Left cardiac atrium (tissue), 4 donors: ENCODE measurements around the gene IDUA. TPM values are rescaled to one million over a fixed set of nuclear protein-coding genes. Genes with fewer than 3 reads are reported as not detected.
"Not testable (repeated sequence)": the region's sequence is repeated elsewhere in the genome, so short reads cannot be mapped to it uniquely, and the experiment has no call there.

ENCODE experiments used
- ATAC-seq, 2 donors: fragments of 200-7000 bp; cut with Tn5 transposase; one replicate each; pipeline ENCODE4 v1.9.1; 2020; ENCODE audit warnings: mild to moderate bottlenecking in 2 of 2, moderate library complexity in 2 of 2
- DNase-seq: peaks from one replicate; pipeline ENCODE4 v3.0.0-alpha.2; 2020
- intact Hi-C, 2 donors: fragments of 100-400 bp; cut with DNase I; formaldehyde crosslinking; loops; one replicate each; pipeline versions ENCODE4 v1.14.1 to v1.15.1; 2022 to 2023
- total RNA-seq, 2 donors: library from RNA; stranded (reverse); fragmentation: NEBNext Ultra II Directional; extraction: Animal tissue kit (Norgen Biotek cat#: 25700); gene quantifications; one replicate each; pipeline ENCODE4 v1.2.1, GENCODE V29; 2021
- donor health status: DM: no; HTN: yes; CAD: no.
- donor health status: DM: no; HTN: yes; CAD: no; lungs with severe emphysema.
- donor health status: DM: yes; HTN: yes; CAD: no.
- donor health status: Dilated cardiomyopathy.

IDUA gene
- total RNA-seq, 2 donors from 2014 or later, result 15.4 to 18.7 TPM

DNA sequence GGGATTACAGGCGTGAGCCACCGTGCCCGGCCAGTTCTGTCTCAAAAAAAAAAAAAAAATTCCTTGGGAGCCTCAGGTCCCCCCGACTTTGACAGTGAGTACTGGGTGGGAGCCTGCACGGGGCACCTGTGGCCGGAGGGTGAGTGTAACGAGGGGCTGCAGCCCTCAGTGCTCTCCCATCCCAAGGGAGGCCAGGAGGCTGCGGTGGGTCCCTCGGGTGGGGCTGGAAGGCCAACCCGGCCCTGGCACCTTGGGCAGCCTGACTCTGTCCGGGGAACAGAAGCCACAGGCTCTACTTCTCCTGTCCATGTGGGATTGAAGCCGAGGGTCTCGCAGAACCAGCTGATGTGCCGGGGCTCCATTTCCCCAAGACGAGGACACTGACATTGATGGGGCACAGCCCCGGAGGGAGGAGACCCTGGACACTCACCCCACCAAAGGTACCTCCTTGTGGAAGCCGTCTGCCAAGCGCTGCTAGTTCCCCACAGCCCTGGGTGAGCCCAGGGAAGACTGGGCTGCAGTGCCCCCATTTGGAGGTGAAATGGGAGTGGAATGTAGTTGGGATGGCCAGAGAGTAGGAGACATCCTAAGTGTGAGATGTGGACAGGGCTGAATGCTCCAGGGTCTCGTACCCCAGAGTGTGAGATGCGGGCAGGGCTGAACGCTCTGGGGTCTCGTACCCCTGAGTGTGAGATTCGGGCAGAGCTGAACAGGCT, 8.6 kb downstream of the IDUA start:
- DNase-seq, result no peak
- intact Hi-C loops, result no loop called here
- ATAC-seq, result no peak

DNA sequence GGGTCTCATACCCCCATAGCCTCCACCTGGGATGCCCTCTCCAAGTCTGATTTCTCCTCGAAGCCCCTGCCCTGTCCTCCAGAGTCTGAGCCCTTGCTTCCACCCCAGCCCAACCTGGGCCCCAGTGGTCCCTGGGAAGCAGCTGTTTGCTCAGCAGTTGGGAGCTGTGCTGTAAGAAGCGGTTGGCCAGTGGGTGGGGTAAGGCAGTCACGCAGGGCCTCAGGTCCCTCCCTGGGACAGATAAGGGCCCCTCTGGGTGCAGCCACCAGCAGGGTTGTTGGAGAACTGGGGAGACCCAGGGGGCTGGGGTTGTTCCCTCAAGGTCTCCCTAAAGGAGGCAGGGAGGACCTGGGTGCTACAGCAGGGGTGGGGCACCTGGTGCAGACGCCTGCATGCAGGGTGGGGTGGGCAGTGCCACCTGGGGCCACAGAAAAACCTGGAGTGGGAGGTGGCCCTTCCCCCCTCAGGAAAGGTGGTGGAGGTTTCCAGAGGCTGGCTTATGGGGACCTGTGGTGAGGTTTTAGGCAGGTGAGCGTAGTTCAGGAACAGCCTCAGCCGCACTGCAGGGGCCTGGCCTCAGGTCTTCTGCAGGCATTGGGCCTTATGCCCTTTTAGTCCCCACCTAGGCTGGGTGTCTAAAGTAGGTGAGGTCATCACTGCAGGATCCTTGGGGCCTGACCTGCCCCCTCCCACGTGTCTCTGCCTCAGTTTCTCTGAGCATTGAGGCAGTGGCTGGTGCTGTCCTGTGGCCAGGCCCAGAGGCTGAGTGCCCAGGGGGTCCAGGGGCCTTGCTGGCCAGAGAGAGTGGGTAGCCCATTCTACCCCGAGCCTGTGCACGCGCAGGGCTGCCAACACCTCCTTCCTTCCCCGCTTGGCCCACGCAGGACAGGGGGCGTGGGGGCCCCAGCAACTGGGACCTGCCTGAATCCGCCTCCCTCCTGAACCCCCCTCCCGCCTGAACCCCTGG, 9.5 kb downstream of the IDUA start:
- intact Hi-C loops, result no loop called here
- DNase-seq, result no peak
- no peak for ATAC-seq

DNA sequence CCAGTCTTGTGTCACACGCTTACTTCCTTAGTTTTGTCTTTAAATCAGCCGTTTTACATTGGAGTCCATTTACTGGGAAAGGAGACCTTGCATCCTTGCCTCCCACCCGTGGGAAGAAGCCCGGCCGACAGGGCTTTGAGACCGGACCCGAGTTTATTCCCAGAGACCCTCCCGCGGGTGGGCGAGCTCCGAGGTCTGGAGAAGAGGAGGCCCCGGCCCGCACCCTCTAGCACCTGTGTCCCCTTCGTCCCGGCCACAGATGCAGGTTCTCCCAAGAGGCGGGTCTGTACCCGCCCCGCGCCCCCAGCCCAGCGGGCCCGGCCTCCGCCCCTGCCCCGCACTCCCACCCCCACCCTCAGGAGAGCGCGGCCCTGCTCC, 10.1 kb downstream of the IDUA start:
- ATAC-seq, result no peak
- no peak for DNase-seq
- intact Hi-C loops, result no loop called here

DNA sequence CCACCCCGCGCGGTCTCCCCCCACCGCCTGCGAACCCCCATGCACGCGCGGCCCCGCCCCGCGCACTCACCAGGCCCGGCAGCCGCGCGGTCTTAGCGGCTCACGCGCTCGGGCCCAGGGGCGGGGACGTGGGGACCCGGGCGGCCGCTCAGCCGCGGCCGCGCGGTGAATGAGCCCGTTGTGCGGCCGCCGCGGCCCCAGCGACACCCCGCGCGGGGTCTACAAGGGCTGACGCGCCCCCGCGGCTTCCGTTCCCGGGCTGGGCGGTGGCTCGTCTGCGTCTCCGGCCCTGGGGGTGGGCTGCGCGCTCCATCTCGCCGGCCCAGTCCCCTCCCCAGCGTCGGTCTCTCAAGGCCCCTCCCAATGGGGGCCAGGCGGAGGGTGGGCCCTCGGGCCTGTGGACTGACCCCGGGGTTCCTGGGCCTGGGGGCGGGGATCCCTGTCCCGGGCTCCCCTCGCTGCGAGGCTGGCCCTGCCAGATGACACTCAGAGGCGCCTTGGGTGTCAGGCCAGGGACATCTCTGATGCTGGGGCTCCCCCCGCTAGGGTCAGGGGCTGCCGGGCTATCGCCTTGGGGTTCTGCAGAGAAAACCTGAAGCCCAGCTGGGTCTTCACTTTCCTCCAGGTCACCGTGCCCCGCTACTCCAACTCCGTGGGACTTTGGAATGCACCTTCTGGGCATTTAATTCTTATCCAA, 10.7 kb downstream of the IDUA start:
- DNase-seq (no peak), ATAC-seq (peak; percentile 41)
- intact Hi-C loops, result no loop called here

DNA sequence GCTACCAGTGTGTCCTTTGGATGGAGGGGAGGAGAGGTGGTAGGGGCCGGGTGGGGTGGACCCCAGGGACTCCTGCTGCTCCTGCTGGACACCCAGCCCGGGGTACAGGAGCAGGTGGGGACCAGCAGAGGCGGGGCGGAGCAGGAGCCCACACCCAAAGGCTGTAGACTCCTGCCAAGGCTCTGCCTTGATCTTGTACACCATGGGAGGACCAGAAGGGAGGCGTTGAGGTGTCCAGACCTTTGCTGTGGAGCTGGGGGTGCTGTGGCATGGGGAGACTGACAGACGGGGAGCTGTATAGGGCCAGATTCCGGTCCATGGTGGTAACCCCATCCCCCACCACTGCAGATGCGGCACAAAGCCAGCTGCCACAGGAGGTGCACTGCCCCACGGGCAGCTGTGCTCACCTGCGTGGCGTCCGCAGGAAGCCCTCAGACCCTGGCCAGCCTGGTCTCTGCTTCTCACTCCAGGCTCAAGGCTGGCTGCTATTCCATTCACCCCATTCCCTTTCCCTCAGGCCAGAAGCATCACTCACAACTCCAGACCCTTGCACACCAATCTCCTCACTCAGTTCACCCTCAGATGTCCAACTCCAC, 11.3 kb downstream of the IDUA start:
- ATAC-seq (no peak), DNase-seq (no peak)
- intact Hi-C loops, result no loop called here

DNA sequence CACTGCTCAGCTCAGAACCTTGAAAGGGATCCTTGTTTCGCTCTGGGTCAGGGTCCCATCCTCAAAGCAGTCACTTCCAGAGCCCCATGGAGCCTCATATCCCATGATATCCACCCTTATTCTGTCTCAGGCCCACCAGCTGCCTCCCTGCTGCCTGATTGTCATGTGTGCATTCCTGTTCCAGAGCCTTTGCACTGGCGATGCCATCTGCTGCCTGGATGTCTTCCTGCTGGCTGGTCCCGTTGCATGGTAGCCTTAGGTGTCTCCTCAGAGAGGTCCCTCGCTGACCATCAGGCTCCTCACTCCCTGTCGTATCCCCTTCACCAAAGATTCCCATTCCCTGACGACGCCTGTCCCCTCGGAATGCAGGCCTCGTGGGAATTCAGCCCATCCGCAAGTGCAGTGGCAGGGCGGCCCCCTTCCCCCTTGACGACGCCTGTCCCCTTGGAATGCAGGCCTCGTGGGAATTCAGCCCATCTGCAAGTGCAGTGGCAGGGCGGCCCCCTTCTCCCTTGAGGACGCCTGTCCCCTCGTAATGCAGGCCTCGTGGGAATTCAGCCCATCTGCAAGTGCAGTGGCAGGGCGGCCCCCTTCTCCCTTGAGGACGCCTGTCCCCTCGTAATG, 12.5 kb downstream of the IDUA start:
- DNase-seq, intact Hi-C loops, ATAC-seq: not testable (repeated sequence)

DNA sequence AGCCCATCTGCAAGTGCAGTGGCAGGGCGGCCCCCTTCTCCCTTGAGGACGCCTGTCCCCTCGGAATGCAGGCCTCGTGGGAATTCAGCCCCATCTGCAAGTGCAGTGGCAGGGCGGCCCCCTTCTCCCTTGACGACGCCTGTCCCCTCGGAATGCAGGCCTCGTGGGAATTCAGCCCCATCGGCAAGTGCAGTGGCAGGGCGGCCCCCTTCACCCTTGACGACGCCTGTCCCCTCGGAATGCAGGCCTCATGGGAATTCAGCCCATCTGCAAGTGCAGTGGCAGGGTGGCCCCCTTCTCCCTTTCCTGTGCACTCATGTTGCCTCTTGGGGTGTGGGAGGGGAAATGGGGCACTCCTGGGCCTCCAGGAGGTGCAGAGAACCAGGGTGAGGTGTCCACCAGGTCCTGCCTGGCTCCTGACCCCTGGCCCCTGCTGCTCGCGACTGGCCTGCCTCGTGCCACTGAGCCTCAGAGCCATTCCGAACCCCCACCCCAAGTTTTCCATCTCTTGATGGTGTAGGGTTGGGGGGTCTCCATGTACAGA, 13.1 kb downstream of the IDUA start:
- intact Hi-C loops, result no loop called here

DNA sequence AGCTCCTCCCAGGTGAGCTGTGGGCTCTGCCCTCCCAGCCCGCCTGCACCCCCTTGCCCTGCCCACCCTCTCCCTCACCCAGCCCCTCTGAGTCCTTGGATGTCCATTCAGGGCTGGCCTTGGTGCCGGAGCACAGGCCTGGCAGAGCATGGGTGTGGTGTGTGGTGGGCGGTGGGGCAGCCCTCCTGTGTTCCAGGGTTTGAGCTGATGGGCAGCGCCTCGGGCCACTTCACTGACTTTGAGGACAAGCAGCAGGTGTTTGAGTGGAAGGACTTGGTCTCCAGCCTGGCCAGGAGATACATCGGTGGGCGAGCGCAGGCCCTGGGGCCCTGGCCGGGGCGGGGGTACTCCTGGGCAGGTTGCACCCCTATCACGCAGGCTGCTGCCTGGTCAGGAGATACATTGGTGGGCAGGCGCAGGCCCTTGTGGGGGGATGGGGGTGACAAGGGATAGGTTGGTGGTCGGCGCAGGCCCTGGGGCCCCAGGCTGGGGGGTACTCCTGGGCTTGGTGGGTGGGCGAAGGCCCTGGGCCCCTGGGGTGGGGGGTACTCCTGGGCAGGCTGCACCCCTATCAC, 13.9 kb downstream of the IDUA start:
- no peak for DNase-seq
- intact Hi-C loops, result no loop called here
- ATAC-seq, result no peak

More for the DNA sequence above, 13.1 kb downstream of the IDUA start:
- DNase-seq (no peak), ATAC-seq (no peak)

DNA sequence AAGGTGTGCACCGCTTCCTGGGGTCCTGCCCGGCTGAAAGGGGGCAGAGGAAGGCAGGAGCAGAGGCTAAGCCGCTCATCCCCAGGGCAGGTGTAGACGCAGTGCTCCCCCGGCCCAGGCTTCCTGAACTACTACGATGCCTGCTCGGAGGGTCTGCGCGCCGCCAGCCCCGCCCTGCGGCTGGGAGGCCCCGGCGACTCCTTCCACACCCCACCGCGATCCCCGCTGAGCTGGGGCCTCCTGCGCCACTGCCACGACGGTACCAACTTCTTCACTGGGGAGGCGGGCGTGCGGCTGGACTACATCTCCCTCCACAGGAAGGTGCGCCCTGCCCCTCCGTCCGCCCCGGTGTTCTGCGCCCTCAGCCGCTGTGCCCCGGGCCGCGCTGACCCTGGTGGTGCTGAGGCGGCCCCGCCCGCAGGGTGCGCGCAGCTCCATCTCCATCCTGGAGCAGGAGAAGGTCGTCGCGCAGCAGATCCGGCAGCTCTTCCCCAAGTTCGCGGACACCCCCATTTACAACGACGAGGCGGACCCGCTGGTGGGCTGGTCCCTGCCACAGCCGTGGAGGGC, 14.8 kb downstream of the IDUA start:
- intact Hi-C loops, result no loop called here
- ATAC-seq, result no peak
- DNase-seq, result no peak

DNA sequence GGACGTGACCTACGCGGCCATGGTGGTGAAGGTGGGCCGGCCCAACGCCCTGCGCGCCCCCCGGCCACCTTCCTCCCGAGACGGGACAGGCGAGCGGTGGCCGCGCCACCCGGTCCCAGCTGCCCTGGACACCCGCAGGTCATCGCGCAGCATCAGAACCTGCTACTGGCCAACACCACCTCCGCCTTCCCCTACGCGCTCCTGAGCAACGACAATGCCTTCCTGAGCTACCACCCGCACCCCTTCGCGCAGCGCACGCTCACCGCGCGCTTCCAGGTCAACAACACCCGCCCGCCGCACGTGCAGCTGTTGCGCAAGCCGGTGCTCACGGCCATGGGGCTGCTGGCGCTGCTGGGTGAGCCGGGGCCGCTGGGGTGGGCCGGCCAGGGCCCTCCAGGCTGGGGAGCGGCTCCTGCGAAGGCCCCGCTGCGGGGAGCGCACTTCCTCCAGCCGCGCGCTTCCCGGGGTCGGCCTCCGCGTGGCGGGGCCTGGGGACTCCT, 15.3 kb downstream of the IDUA start:
- ATAC-seq (peak in 1 of 2 donors; percentile 3), DNase-seq (no peak)
- intact Hi-C loops, result no loop called here

DNA sequence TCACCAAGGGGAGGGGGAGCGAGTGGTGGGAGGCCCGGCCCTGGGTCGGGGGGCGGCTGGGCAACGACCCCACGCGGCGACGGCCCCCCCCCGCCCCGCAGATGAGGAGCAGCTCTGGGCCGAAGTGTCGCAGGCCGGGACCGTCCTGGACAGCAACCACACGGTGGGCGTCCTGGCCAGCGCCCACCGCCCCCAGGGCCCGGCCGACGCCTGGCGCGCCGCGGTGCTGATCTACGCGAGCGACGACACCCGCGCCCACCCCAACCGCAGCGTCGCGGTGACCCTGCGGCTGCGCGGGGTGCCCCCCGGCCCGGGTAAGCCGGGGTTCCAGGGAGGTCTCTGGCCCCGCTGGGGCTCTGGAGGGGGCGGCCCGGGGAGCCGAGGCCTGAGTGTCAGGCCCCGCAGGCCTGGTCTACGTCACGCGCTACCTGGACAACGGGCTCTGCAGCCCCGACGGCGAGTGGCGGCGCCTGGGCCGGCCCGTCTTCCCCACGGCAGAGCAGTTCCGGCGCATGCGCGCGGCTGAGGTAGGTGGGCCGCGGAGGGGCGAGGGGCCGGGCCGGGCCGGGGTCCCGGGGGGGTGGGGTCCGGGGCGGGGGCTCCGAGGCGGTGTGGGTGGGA, 15.9 kb downstream of the IDUA start:
- no peak for ATAC-seq
- DNase-seq, result no peak
- intact Hi-C loops, result no loop called here

DNA sequence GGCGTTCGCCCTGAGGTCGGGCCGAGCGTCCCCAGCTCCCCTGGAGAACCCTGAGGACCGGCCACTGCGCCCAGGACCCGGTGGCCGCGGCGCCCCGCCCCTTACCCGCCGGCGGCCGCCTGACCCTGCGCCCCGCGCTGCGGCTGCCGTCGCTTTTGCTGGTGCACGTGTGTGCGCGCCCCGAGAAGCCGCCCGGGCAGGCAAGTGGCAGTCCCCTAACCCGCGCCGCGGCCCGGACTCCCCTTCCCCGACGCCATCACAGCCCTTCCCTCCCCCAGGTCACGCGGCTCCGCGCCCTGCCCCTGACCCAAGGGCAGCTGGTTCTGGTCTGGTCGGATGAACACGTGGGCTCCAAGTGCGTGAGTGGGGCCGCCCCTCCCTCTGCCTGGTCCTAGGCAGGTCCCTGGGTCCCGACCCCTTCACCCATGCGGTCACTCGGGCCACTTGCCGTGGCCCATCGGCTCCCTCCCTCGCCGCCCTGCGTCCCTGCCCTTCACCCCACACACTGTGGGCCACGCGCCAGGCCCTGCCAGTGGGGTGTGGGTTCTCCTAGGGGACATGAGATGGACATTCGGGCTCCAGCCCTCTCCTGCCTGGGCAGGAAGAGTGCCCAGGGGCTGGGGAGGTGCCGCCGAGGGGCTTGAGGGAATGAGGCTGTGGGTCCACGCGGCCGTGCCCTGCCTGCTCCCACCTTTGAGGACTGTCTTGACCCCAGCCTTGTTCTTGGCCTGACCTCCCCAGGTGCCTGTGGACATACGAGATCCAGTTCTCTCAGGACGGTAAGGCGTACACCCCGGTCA, 16.6 kb downstream of the IDUA start:
- intact Hi-C loops, result no loop called here
- peak in 1 of 2 donors; percentile 38 for ATAC-seq
- DNase-seq, result no peak

DNA sequence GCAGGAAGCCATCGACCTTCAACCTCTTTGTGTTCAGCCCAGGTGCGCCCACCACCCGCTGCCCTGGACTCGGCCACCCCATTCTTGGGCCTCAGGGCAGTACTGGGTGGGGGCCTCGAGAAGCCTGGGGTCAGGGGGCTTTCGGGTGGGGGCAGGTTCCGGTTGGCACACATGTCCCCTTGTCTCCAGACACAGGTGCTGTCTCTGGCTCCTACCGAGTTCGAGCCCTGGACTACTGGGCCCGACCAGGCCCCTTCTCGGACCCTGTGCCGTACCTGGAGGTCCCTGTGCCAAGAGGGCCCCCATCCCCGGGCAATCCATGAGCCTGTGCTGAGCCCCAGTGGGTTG, 17.2 kb downstream of the IDUA start:
- no peak for DNase-seq
- intact Hi-C loops, result no loop called here
- no peak for ATAC-seq

DNA sequence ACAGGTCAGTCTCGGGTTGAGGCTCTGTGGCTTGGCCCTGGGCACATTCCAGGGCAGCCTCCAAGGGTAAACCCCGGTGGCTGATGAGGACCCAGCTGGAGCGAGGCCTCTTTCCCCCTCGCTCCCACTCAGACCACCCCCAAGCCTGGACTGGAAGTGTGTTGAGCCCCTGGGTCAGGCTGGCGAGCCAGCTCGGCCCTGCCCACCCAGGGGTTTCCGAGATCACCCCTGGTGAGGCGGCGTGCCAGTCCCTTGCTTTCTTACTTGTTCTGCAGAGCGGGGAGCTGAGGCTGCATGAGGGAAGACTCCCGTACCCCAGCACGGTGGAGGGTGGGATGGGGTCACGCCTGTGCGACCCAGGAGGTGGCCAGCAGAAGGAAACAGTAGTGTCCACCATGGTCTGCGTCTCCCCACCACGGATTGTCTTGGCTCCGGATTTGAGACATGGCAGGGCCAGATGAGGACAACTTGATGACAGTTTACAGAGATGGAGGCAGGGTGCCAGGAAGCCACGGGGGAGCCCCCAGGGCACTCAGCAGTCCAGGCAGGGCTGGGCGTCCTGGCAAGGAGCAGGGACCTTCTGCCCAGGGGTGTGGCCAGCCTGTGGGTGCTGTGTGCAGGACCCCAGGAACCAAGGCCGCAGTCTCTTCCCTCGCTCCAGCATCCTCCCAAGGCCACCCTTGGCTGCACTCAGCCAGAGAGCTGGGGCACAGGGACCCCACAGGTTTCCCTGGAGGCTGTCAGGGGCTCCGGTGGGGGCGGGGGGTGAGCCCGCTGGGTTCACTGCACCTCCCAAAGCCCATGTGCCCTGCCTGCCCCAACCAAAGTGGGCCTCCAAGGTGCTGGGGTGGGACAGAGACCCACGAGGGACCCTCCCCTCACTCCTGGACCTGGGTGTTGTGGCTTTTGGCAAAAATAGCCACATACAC, 18.0 kb downstream of the IDUA start:
- DNase-seq, result no peak
- intact Hi-C loops, result no loop called here
- no peak for ATAC-seq

DNA sequence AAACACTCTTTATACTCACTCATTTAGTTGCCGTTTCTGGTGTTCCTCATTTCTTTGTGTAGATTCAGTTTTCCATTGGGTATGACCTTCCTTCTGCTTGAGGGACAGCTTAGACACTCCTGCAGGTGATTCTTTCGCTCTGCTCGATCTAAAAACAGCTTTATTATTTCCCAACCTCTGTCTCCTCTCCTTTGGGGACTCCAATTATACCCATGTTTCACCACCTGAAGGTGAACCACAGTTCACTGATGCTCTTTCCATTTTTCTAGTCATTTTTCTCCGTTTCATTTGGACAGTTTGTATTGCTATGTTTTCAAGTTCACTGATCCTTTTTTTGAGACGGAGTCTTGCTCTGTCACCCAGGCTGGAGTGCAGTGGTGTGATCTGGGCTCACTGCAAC, 20.0 kb downstream of the IDUA start:
- intact Hi-C loops, result no loop called here
- no peak for DNase-seq
- no peak for ATAC-seq
